GM10266 (cell line): ENCODE results near the gene LCT.

Experiments
- DNase-seq: peaks from one replicate; pipeline ENCODE4 v3.0.0; 2012; ENCODE audit errors: extremely low spot score
- CTCF ChIP-seq: IDR thresholded peaks from 2 replicates; pipeline ENCODE4 v1.5.1; 2012; ENCODE audit warnings: mild to moderate bottlenecking, low read depth; ENCODE audit not compliant: control insufficient read depth, insufficient read depth; ENCODE audit errors: missing control alignments

The LCT gene

GRCh38 chr2:135803278-135803677 lies 33.7 kb downstream of the LCT start:
- TF ChIP-seq CTCF = no peak

DNA sequence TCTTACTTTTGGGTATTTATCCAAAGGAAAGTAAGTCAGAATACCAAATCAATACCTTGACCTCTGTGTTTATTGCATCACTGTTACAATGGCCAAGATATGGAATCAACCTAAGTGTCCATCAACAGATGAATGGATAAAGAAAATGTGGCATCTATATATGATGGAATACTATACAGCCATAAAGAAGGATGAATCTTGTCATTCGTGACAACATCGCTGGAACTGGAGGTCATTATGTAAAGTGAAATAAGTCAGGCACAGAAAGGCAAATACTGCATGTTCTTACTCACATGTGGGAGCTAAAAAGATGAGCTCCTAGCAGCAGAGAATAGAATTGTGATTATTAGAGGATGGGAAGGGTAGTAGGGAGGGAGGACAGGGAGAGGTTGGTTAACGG lies 34.6 kb downstream of the LCT start:
- no peak for DNase-seq
- TF ChIP-seq CTCF = no peak

More at GRCh38 chr2:135803278-135803677, 33.7 kb downstream of the LCT start:
- DNase-seq = no peak

- DNase-seq = no peak
- TF ChIP-seq CTCF = no peak
Measured at GRCh38 chr2:135800513-135801460, 36.2 kb downstream of the LCT start.

DNA sequence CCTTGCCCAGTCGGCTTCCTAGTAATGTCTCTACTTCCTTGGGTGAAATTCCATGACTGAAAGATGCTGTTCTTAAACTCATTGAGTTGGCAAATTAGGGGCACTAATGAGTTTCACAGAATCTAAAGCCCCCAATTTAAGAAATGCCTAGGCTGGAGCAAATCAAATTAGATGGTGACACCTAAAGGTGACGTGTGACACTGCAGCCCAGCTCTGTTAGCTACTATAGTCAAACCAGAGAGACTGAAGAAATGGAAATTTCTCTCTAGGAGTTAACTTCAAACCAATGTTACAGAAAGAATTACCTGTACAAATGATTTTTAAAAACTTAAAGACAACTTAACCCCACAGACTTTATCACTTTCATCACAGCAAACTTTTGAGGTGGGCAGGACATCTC lies 37.2 kb downstream of the LCT start:
- no peak for DNase-seq
- TF ChIP-seq CTCF = no peak

DNA sequence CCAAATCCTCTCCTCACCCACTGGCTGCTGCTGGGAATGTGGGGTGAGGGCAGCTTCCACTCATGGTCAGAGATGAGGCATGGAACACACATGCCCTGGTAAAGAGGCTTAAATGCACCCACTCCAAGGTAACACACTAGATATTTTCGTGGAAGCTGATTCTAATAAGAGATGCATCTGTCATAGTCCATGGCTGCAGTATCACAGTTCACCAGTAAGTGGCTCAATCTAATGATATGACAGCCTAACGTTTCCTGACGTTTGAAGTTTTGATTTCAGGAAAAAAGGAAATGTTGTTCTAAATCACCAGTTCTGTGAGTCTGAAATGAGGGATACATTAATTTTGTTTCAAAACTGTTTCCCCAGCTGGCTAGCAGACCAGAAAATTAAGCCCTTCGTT lies 38.2 kb downstream of the LCT start:
- no peak for TF ChIP-seq CTCF
- no peak for DNase-seq

DNA sequence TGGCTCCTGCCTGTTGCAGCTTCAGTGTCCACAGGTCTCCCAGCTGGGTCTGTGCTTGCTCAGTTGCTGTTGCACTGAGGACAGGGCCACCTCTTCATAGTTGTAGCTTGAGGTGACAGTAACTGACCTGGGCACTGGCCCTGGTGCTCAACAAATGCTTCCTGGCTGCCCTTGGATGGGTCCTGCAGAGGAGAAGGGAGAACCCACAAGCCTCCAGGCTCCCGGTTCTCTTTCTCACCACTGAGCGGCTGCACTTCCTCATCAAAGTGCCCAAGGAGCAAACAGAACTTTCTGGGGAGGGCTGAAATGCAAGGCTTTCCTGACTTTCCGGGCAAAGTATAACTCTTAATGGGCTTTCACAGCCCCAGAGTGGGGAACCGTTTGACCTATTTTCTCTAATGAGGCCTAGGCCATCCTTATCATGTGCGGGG lies 38.7 kb downstream of the LCT start:
- TF ChIP-seq CTCF = no peak
- no peak for DNase-seq
